SIG-M5 (cell line): ENCODE measurements around the gene SSC5D.
A peak's percentile ranks its signal among the peaks of the same experiment; 100 is the strongest.

ENCODE experiments used
- DNase-seq: peaks from one replicate; lab custom pipeline; 2025; lab: John Stamatoyannopoulos, UW

The SSC5D gene

GRCh38 chr19:55455576-55456235 is 32.5 kb upstream of the SSC5D start:
- no peak for DNase-seq

- DNase-seq, result no peak
Observed at GRCh38 chr19:55456347-55456746, 31.9 kb upstream of the SSC5D start.

DNA sequence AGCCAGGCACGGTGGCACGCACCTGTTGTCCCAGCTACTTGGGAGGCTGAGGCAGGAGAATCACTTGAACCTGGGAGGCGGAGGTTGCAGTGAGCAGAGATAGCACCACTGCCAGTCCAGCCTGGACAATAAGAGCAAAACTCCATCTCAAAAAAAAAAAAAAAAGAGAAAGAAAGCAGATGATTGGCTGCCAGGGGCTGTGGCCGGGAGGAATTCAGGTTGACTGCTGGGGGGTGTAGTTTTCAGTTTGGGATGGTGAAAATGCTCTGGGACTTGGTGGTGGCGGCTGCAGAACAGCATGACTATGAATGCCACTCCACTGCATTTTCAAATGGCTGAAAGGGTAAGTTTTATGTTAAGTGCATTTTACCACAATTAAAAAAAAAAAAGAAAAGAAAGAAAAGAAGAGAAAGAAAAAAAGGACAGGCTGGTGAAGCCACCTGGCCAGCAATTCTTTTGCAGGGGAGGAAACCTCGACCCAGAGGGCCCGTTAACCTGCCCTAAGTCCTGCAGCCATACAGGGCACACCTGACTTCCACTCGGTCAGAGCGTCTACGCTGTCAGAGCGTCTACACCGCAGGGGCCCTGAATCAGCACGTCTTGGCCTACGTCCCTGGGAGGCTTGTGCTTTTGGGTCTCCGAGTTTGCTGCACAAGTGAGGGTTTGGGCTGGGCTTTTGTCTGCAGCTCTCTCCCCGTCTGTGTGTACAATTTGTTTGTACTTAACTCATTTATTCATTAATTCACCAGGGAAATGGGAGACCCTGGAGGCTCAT is 30.4 kb upstream of the SSC5D start:
- no peak for DNase-seq

GRCh38 chr19:55459551-55459949 is 28.7 kb upstream of the SSC5D start:
- no peak for DNase-seq

DNA sequence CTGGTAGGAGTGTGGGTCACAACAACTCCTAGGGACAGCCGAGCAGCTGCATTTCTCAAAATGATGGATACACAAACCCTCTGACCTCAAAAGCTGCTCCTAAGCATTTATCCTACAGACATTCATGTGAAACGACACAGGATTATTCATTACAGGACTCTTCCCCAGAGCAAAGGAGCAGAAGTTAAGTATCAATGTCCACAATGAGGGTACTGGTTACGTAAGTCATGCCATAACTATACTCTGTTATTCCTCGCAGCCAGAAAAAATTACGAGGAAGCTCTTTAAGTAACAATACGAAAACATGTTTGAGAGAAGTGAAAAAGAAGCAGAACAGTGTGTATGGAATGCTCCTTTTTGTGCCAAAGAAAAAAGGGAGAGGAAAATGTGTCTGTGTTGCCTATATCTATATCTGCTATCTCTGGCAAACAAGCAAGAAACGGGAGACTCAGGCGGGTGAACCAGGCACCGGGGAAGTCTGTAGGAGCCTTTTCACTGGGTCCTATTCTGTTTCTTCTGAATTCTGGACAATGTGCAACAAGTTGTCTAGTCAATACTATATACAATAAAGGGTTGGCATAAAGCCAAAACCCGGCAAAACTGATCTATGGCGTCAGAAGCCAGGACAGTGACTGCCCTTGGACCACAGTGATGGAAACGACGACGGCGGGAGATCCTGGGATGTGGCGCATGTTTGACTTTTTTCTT is 28.1 kb upstream of the SSC5D start:
- no peak for DNase-seq

- DNase-seq, result no peak
Observed at GRCh38 chr19:55460670-55461258, 27.5 kb upstream of the SSC5D start.

DNA sequence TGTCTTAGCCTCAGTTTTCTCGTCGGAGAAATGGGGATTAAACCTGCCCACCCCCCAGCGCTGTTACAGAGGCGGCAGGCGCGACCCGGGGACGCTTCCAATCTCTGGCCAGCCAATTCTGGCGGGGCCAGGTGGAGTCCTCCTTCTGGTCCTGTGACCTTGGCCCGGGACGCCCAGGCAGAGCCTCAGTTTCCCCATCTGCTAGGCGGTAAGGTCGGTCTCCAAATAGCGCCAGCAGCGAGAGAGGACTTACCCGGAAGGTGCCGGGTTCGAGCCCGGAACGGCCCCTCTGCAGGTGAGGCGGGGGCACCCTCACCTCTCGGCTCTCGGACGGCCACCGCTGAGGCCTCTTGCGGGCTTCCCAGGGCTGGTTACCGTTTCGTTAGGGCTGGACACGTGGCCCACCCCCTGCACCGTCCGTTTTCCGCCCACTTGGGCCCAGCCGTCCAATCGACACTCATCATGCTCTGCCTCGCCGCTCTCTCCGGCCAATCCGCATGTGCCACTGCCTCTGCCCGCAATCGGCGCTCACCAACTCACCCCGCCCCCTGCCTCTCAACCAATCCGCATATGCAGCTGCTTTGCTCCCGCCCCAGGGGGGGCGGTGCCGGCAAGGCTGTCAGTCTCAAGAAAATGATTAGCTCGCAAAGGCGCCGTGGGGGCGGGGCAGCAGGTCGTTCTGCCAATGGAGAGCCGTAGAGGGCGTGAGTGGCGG is 26.8 kb upstream of the SSC5D start, which contains the start of gene ISOC2:
TSS of gene ISOC2 (minus strand) at position 384 of the 715 bp plus-strand sequence. CDS start 5,156 bp downstream, outside the sequence.
- DNase-seq, result peak; percentile 87

GRCh38 chr19:55461974-55462626 is 26.1 kb upstream of the SSC5D start:
- DNase-seq, result no peak

DNA sequence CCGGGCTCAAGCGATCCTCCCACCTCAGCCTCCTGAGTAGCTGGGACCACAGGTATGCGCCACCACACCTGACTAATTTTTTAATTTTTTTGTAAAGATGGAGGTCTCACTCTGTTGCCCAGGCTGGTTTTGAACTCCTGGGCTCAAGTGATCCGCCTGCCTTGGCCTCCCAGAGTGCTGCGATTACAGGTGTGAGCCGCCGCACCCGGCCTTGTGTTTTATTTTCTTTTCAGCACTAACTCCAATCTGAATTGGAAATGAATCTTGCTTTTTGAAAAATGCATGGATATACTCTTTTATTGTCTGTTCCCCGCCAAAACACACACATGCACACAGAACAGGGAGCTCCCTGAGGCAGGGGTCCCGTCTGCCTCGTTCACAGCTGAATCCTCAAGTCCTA is 25.5 kb upstream of the SSC5D start:
- DNase-seq, result no peak

- DNase-seq, result no peak
Observed at GRCh38 chr19:55463583-55464031, 24.6 kb upstream of the SSC5D start.

DNA sequence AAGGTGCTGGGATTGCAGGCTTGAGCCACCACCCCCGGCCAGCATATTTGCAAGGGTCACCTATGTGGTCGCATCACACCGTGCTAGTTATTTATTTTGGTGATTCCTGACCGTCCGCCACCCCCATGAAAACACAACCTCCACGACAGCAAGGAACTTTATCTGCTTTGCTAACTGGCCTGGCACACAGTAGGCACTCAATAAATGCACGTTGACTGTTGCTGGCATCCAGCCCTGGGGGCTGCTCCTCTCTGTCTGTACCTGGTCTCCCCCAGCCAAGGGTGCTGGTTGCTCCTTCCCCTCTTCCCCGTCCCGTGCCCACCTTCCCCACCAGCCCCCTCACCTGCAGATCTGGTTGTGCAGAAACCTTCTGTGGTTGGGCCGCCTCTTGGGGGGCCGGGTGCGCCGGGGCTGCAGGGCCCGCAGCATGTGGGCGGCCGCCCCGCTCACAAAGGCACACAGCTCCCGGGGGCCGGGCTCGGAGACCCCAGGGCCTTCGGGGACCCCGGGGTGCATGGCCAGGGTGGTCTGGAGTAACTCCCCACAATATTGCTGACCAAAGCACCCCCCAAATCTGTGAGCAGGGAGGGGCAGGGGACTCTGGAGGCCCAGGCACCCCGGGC is 24.1 kb upstream of the SSC5D start:
- no peak for DNase-seq

GRCh38 chr19:55464662-55465054 is 23.6 kb upstream of the SSC5D start, which contains the start of gene C19orf85:
Gene C19orf85 (minus strand): TSS chr19:55464751. CDS start chr19:55464554, 197 bp downstream.
- no peak for DNase-seq

DNA sequence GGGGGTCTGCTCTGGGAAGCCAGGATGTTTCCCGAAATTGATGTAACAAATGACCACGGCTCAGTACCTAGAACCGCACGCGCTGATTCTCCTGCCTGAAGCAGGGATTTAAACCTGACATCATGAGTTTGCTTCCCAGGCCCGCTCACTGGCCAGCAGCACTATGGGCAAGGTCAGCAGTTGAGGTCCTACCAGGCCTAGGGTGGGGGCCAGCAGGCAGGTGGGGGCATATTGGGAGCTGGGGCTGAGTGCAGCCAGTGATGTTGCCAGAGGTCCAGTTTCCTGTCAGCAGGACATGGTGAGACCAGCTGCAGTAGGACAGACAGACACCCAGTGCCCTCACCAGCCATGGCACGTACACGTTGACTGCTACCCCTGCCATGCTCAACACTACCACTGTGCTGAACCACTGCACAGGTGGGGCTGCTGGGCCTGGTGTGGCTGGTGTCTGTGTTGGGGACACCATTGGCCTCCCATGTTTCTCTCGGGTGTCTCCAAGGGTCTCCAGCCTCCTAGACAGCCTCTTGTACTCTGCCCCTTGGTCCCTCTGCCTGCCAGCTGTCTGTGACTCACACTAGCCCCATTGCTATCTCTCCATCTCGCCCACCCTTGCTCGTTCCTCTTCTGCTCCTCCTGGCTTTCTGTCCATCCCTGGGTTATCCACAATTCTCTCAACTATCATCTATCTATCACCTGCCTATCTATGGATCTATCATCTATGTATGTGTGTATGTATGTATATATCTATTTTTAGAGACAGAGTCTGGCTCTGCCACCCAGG is 22.6 kb upstream of the SSC5D start:
- DNase-seq, result no peak

- no peak for DNase-seq
Observed at GRCh38 chr19:55466241-55466614, 22.0 kb upstream of the SSC5D start.

GRCh38 chr19:55467236-55468053 is 20.8 kb upstream of the SSC5D start:
- DNase-seq, result no peak

- no peak for DNase-seq
Observed at GRCh38 chr19:55468054-55468393, 20.2 kb upstream of the SSC5D start.

GRCh38 chr19:55471266-55471665 is 17.0 kb upstream of the SSC5D start:
- no peak for DNase-seq

GRCh38 chr19:55472463-55472862 is 15.8 kb upstream of the SSC5D start:
- DNase-seq, result no peak
